ENCODE data around the gene RPS6KA5. TPM values are rescaled to one million over a fixed set of nuclear protein-coding genes. Genes with fewer than 3 reads are reported as not detected.

The RPS6KA5 gene
- total RNA-seq, 1 experiment from 2014 or later = 3.8 TPM

- Histone ChIP-seq H4K8ac (replicated peaks; ENCODE audit: insufficient read length, low read depth, low read length) (no peak overlapping the region), H4K20me1 (ENCODE audit: control insufficient read depth, insufficient read depth, insufficient read length) (no peaks in the 10 kb centered on the region), H3K9ac (ENCODE audit: extremely low read depth, insufficient read length, low read length) (no peak overlapping the region), H4K5ac (ENCODE audit: insufficient read length, low read depth, low read length) (no peak overlapping the region), H2BK20ac (ENCODE audit: low read depth, low read length, poor library complexity, severe bottlenecking) (no peak overlapping the region), H2AK5ac (ENCODE audit: insufficient read length, low read length) (no peak overlapping the region), H3K14ac (ENCODE audit: insufficient read depth, low read length) (no peak overlapping the region), H3K27ac (ENCODE audit: insufficient read length, low read depth, low read length) (no peak overlapping the region), H2BK120ac (ENCODE audit: low read depth, low read length, poor library complexity, severe bottlenecking) (no peak overlapping the region), H3K18ac (ENCODE audit: insufficient read length, low read depth, low read length) (no peak overlapping the region), H3K23ac (ENCODE audit: insufficient read length, low read depth, low read length) (no peak overlapping the region), H3T11ph (ENCODE audit: low read length) (no peak overlapping the region), H3K27me3 (ENCODE audit: insufficient read depth, low read length) (no peaks in the 10 kb centered on the region), H2BK15ac (ENCODE audit: low read depth, low read length) (no peak overlapping the region), H3K23me2 (ENCODE audit: insufficient read length, low read depth, low read length, poor library complexity, severe bottlenecking) (no peaks in the 10 kb centered on the region), H3K56ac (ENCODE audit: insufficient read length, low read depth, low read length) (no peak overlapping the region), H2BK5ac (ENCODE audit: insufficient read length, low read length) (no peak overlapping the region), H4K91ac (ENCODE audit: insufficient read length, low read depth, low read length) (no peak overlapping the region), H3K79me2 (ENCODE audit: insufficient read depth, low read length) (no peaks in the 10 kb centered on the region), H3K79me1 (ENCODE audit: insufficient read depth, low read depth, low read length, poor library complexity, severe bottlenecking) (no peaks in the 10 kb centered on the region), H3K4me1 (ENCODE audit: insufficient read depth, low read length) (no peaks in the 10 kb centered on the region), H2AFZ (ENCODE audit: low read length) (no peak overlapping the region), H3K4me2 (ENCODE audit: insufficient read depth, insufficient read length, low read length) (no peak overlapping the region), H3K4ac (ENCODE audit: low read depth, low read length) (no peak overlapping the region), H2BK12ac (ENCODE audit: insufficient read length, low read depth, low read length) (no peak overlapping the region), H3K9me3 (ENCODE audit: control insufficient read depth, low read depth, low read length) (no peaks in the 10 kb centered on the region)
- no peak overlapping the region for H3K27ac Mint-ChIP-seq
- no peak for DNase-seq
- H3K4me3 Mint-ChIP-seq = no peak overlapping the region
- no peaks in the 10 kb centered on the region for H3K27me3 Mint-ChIP-seq (ENCODE audit: low read depth)
- WGBS (ENCODE audit: extremely low coverage, insufficient read length, low lambda C conversion rate) = no CpG with 5 or more reads among the region's 3 CpGs
- no peak for TF ChIP-seq CTCF (conservative IDR thresholded peaks at IDR 0.05)
- peaks cover 0 to 3% of the 10 kb centered on the region in 2 experiments; a peak in 2 of 5 replicates for H3K9me3 Mint-ChIP-seq
- no peaks in the 10 kb centered on the region; a peak in 2 of 7 replicates for H3K36me3 Mint-ChIP-seq (ENCODE audit: insufficient read depth in 1 of 3, low read depth in 3 of 3)
- no peaks in the 10 kb centered on the region for H3K4me1 Mint-ChIP-seq
Measured at GRCh38 chr14:90969531-90970166, 90.8 kb downstream of the RPS6KA5 start.
